KBM-7 (cell line): ENCODE results near the gene DKK3.

Experiments used
- DNase-seq: peaks from one replicate; pipeline ENCODE4 v3.0.0-alpha.2; 2015
- in situ Hi-C: fragments of 300-500 bp; cut with MboI; formaldehyde crosslinking; loops from 2 replicates; pipeline ENCODE4 v1.14.3; 2020; ENCODE audit warnings: low sequenced_read_pairs, low pct_unique_long_range_greater_than_20kb, mixed read lengths

DKK3 gene

DNA sequence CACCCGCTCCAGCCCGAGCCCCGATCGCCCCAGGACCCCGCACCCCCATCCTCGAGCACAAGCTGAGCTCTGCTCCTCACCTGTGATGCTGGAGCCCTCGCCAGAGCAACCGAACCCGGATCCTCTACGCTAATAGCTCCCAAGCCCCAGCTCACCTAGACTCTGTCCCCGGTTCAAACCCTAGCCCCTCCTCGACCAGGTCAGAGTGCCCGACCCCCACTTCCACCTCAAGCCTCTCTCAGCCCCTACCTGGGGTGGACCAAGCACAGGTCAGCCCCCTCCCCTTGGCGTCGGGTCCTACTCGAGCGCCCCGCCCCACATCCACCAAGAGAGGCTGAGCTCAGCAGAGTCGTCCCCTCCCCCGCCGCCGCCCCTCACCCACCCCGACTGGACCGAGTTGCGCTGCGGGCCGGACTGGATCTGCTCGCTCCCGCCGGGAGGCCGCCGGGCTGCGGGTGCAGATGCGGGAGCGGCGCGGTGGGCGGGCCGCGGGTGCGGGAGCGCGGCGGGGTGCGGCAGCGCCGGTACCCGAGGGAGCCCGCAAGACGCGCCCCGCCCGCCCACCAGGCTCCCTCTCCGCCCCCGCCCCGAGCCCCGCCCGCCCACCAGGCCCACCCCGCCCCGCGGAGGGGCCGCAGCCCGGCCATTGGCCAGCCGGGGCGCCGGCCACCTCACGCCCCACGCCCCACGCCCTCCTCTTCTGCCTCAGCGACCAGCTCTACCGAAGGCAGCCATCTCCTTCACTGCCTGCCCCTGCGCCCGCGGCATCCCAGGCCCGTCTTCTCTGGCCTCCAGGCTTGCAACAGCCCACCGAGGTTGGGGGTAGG is 577 bp upstream of the DKK3 start:
- DNase-seq, result no peak
- in situ Hi-C loops, result no loop called here

GRCh38 chr11:12007230-12007593 is 1.2 kb downstream of the DKK3 start:
- DNase-seq, result no peak
- in situ Hi-C loops, result no loop called here

DNA sequence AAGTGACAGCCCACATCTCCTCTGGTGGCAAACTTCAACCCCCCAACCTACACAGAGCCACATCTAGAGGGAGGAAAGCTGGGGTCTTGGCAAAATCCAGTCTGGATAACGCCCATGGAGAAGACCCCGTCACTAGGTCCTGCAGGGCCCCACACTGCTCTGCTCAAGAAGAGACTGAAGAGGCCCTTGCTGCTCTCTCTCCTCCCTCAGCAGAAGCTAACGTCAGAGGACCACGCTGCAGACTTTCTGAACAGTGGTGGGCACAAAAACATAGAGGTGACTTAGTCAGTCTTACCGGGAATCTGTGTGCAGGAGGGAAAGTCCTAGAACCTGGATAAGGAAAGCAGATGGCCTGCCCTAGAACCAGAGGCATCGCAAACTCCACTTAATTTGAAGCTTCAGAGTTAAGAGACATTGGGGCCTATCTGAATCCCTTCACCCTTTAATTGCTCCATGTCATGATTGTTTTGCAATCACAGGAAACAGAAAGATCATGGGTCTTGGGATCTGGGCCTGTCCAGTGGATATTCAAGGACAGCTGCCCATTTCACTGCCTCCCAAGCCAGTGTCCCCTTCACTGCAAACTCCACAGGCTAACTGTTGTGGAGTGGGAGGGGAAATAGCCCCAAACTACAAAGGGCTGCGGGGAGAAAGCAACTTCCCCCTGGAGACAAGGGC is 1.7 kb downstream of the DKK3 start:
- no peak for DNase-seq
- in situ Hi-C loops, result no loop called here

DNA sequence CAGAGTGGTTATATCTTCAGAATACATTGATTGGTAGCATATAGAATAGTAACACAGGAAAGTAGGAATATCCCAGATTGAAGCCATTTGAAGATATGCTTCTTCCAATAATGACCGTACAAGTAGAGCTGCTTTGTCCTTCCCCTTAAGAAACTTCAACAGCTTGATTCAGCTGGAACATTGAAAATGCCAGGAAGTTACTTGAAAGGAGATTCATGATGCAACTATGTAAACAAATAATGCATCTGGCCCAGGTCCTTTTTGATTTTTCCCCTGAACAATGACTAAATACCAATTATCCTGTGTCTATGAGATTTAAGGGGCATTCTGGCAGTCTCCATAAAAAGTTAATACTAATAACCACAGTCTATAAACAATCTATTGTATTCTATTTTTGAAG is 3.0 kb downstream of the DKK3 start:
- in situ Hi-C loops, result no loop called here
- DNase-seq, result no peak

DNA sequence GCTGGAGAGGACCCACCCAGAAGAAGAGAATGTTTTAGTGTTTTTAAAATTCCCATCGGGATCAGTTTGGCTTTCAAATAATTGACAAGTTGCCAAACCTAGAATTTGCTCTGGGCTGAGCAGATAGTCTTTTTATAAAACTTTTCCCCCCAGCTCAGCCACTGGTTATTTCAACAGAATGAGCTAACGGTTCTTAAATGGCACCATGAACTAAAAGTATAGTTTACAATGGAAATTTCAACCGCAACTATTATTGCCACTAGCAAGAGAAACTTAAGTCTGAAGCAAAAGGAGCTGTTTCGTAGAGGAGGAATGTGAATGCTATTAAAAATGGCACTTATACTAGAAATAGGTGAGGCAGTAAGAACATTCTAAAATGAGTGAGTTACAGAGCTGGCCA is 3.4 kb downstream of the DKK3 start:
- no peak for DNase-seq
- in situ Hi-C loops, result no loop called here

GRCh38 chr11:12003815-12004214 is 4.6 kb downstream of the DKK3 start:
- DNase-seq, result no peak
- in situ Hi-C loops, result no loop called here

GRCh38 chr11:12003336-12003735 is 5.1 kb downstream of the DKK3 start:
- in situ Hi-C loops, result no loop called here
- DNase-seq, result no peak

DNA sequence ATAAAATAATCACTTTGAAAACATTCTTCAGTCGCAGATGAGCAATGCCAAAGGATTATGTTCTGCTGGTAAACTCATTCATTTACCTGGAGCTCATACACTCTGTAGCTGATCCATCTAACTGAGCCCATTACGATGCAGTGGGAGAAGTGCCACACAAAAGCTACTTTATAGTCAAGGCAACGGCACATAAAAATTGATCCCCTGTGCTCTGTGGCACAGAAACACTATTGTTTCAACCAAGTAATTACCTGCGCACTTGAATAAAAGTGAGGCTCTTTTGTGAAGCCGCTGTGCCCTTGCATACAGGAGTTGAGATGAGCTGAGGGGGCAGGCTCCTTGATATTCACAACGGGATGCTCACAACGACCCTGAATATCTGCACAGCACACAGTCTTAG is 7.2 kb downstream of the DKK3 start:
- no peak for DNase-seq
- in situ Hi-C loops, result no loop called here

- in situ Hi-C loops, result no loop called here
- DNase-seq, result no peak
Observed at GRCh38 chr11:11998091-11998781, 10.2 kb downstream of the DKK3 start.

DNA sequence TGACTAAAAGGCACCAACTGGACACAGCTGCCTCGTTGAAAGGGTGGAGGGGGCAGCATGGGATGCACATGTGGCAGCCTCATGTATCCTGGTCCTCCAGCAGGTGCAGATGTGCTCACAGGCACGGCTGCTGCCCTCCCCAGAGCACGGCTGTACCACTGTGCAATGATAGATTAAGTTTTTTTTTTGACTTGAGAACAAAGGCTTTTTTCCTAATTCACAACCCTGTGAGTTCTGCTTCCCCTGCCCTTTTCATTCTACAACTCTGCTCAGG is 11.4 kb downstream of the DKK3 start:
- in situ Hi-C loops, result no loop called here
- no peak for DNase-seq

GRCh38 chr11:11996321-11997048 is 11.9 kb downstream of the DKK3 start:
- in situ Hi-C loops, result no loop called here

GRCh38 chr11:11995601-11996000 is 12.8 kb downstream of the DKK3 start:
- in situ Hi-C loops, result no loop called here
- DNase-seq, result no peak

More at GRCh38 chr11:11996321-11997048, 11.9 kb downstream of the DKK3 start:
- DNase-seq, result no peak

DNA sequence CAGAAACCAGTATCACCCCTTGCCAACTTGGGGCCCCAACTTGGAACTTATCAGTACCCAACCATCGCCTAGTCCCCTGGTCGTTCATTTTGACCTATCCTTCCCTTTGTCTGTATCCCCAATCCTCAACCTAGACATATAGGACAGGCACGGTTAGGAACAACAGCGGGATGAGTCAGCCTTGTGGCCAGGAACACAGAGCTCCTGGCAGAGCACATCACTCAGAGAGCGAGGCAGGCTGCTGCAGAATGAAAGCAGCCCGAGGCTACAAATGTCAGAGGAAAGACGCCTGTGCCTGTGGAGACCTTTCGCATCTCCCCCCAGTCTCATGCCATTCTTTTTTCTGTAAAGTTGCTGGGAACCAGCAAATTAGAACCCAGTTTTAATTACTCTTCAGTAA is 14.6 kb downstream of the DKK3 start:
- no peak for DNase-seq
- in situ Hi-C loops, result no loop called here

- in situ Hi-C loops, result no loop called here
- no peak for DNase-seq
Observed at GRCh38 chr11:11992257-11993212, 15.9 kb downstream of the DKK3 start.

DNA sequence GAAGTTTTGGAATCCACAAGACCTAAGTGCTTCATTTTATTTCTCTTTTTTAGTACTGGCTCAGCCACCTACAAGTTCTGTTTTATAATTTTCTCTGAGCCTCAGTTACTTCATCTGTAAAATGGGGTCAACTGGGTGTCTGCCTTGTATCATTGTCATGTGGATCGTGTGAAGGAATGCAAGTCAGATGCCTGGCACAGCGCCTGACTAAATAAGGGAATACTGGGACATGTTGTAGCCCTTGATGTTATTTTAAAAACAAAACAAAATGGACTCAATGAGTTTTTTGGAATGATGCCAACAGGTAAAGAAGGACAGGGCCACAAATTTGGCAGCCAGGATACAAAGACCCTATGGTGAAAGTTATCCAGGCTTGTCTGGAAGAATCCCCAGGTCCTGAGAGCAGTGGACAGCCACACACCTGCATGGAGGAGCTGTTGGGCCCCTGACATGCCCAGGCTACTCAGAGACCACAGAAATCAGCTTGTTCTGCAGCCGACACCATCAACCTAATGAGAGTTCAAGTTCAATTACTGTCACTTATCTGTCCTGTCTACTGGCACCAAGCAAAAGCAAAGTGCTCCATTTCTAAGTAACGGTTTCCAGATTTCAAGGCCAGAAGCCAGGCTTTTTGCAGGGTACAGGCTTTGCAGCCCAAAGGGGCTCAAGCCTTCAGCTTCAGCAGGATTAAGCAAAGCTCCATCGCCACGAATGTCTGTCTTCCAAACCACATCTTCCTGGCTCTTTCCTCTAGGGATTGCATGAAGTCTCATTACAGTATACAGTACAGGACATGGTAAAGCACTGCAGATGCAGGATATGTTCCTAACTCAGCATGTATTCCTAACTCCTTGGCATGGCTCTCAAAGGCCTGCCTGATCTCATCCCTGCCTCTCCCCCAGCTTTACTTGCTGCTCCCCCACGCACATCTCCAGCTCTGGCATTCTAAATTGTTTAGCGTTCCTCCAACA is 18.4 kb downstream of the DKK3 start:
- DNase-seq, result no peak
- in situ Hi-C loops, result no loop called here

- DNase-seq, result no peak
- in situ Hi-C loops, result no loop called here
Observed at GRCh38 chr11:11988681-11989261, 19.7 kb downstream of the DKK3 start.

- DNase-seq, result no peak
- in situ Hi-C loops, result no loop called here
Observed at GRCh38 chr11:11988099-11988651, 20.3 kb downstream of the DKK3 start.
